Middle frontal gyrus (tissue), 1 donor: ENCODE data around the gene MVB12B.

Experiments
- DNase-seq: peaks from one replicate; pipeline ENCODE4 v3.0.0-alpha.2; 2015; ENCODE audit warnings: low spot score; ENCODE audit errors: extremely low spot score

MVB12B gene

DNA sequence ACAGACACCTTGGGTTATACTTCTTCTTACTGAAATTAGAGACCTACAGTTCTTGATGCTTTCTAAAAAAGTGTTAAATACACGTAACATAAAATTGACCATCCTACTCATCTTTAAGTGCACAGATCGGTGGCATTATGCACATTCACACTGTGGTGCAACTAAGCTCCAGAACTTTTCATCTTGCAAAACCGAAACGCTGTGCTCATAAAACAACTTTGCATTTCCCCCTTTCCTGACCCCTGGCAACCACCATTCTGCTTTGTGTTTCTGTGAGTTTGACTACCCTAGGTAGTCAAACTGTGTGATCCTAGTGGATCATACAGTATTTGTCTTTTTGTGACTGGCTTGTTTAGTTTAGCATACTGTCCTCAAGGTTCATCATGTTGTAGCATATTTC is 3.9 kb downstream of the MVB12B start:
- DNase-seq: no peak

DNA sequence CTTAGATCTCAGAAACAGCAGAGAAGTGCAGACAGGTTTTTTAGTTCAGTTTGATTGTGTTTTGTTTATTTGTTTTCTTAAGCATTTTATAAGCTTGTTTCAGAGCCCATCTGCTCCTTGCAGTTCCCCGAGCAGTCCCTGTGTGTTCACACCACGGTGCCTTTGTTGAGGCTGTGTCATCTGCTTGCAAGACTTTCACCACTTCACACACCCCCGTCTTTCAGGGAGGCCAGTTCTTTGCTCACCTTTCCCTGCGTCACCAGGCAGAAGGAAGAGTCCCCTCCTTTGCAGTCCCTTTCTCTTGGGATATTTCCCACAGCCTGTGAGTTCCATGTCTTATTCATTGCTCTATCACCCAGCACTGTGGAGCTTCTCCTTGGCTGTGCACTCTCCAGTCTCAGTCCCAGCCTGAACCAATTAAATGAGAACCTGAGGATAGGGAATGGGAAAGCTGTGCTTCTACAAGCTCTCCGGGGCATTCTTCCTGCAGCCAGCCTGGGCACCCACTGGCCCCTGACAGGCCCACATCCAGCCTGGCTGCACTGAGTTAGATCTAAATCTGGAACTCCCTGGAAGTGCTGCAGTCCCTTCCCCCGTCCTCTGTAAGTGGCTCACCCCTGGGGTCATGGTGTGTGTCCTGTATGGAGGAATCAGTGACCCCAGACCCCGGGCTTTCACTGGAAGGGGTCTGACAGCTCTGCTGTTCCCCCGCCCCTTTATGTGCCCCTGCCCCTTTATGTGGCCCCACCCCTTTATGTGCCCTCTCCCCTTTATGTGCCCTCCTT is 5.5 kb downstream of the MVB12B start:
- DNase-seq: no peak

- no peak for DNase-seq
Measured at GRCh38 chr9:126334721-126335621, 8.3 kb downstream of the MVB12B start.

- DNase-seq: no peak
Measured at GRCh38 chr9:126335837-126336735, 9.5 kb downstream of the MVB12B start.

DNA sequence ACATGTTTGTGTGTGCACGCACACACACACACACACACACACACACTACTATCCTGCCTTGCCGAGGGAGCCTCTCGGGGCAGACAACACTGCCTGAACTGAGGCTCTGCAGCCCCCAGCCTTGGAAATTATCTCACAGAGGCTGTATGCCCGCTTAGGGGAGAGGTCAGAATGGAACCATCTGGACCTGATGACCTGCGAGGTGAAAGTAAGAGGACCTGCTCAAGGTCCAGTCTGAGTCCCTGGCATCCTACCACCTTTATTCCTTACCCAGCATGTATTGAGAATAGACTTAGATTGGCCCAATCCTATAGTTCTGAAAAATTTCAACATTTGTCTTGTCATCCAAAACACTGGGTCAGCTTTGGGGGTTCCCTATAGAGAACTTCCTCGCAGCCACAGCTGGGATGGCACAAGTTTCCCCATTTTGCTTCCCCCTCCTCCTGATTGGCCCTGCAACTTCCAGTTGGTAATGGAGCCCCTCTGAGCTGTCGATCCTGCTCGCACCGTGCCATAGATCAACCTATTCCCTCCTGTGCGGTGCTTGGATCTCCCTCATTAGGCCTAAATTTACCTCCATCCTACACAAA is 10.2 kb downstream of the MVB12B start:
- no peak for DNase-seq

DNA sequence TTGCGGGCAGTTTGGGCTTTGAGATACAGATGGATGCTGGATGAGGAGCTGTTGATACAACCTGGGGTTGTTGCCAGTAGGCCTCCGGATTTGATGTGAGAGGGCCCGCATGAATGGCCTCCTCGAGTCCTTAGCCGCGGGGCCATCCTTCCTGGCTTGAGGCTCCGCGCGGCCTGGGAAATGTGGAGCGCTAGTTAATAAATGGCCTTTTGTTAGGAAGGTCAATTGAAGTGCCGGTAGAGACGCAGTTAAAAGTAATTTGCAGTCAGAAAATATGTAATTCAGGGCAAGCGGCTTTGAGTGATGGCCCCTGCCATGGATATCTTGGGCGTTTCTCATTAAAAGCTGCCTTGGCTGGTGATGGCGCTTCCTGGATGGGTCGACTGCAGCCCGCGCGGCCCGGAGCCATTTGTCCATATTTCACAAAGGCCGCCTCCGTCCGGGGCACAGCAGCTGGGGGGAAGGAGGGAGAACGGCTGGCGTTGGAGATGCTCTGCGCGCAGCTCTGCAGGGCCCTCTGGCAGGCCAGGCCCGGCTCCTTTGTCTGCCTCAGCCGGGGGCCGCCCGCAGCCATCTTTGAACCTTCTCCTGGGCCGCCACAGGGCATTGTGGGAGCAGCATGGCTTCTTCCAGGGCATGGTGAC is 11.2 kb downstream of the MVB12B start:
- DNase-seq: peak; percentile 42

DNA sequence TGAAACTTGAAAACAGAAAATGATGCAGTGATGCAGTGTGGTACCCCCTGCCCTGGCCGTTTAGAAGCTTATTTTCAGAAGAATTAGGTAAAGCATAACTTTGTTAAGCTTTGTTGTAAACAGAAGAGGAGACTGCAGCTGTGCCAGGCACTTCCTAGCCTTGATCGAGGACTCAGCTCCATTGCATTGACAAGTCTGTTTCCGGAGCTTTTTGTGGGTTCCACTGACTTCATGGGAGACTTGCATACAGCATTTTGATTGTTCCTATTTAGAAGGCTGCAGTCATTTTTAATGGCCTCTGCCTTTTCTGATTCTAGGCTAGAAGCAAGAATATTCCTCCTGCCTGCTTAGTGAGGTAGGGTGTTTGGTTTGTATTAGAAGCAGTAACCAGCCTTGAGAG is 12.3 kb downstream of the MVB12B start:
- no peak for DNase-seq

DNA sequence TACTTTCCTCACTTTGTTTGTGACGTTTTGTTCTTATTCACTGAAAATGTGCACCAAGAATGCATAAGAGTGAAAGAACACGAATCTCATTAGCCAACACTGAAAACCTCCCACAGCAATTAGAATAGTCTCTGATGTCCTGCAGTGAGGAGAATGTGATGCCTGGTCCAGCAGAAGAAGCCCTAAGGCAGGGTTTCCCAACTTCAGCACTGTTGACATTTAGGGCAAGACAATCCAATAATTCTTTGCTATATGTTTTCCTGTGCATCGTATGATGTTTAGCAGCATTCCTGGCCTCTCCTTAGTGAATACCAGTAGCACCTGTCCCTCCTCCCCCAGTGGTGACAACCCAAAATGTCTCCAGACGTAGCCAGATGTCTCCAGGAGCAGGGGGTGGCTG is 14.8 kb downstream of the MVB12B start:
- no peak for DNase-seq

- no peak for DNase-seq
Measured at GRCh38 chr9:126341902-126342301, 15.3 kb downstream of the MVB12B start.

- DNase-seq: no peak
Measured at GRCh38 chr9:126342621-126343031, 16.0 kb downstream of the MVB12B start.

DNA sequence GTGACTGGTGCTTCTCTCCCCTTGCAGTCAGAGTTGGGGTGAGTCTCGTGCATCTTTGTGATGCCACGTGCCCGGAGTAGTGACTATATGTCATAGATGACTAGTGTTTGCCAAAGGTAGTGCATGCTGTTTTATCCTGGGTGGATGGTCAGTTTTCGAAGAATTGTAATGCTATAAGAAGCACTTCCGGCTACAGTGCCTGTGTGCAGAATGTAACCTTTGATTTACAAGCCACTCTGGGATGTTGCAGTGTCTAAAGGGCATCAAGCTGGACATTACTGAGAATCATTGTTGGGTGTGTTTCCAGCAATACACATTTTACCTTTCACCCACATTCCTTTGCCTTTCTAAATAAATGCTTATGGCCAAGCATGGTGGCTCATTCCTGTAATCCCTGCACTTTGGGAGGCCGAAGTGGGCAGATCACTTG is 16.7 kb downstream of the MVB12B start:
- no peak for DNase-seq

- no peak for DNase-seq
Measured at GRCh38 chr9:126346031-126346430, 19.4 kb downstream of the MVB12B start.

- DNase-seq: no peak
Measured at GRCh38 chr9:126347093-126347492, 20.5 kb downstream of the MVB12B start.

GRCh38 chr9:126347911-126348760 is 21.5 kb downstream of the MVB12B start:
- no peak for DNase-seq

- no peak for DNase-seq
Measured at GRCh38 chr9:126348911-126349550, 22.4 kb downstream of the MVB12B start.

DNA sequence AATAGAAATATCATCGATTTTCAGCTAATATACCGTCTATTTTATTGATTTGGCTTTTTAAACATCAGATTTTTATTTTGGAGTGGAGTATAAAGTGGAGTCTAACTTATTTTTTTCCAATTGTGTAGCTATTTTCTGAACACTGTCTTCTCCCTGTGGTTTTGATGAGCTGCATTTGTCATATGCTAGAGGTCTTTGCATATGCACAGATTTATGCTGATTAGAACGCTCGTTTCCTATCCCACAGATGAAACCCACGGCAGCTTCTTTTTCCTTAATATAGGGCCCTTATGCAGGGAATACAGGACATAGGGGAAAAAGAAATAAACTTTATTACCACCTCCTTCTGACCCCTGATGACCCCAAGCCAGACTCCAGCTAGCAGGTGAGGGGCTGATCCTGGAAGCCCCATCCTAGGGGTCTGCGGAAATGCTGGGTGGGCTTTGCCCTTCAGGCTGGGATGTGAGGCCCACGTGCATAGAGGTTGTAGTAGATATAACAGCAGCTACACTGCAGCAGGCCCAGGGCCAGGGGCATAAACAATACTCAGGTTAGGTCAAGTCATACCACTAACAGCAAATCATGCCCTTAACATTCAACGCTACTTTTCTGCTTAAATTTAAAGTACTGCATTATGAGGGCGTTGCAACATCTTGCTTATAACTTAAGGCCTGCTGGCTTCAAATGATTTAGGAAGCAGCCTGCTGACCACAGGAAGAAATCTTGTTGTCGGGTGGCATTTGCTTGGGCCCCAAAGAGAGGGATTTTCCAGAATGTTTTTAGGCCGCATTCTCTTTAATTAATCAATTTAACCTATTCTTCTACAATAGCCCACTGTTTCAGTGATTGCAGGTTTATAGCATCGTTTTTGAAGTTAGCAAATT is 28.5 kb downstream of the MVB12B start:
- no peak for DNase-seq

- DNase-seq: no peak
Measured at GRCh38 chr9:126357074-126357473, 30.4 kb downstream of the MVB12B start.

DNA sequence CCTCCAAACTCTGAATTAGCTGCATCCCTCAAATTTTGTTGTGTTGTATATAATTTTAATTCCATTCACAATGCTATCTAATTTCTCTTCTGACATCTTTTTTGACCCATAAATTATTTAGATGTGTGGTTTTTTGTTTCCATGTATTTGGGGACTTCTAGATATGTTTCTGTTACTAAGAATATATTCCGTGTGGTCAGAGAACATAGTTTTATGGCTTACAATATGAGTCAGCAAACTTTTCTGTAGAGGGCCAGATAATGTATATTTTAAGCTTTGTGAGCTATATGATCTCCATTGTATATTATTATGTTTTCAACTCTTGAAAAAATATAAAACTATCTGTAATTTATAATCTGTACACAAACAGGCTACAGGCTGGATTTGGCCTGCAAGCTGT is 33.4 kb downstream of the MVB12B start:
- DNase-seq: no peak
